CD4-positive, alpha-beta memory T cell (primary cell): ENCODE measurements around the gene GFOD2. TPM values are rescaled to one million over a fixed set of nuclear protein-coding genes. Genes with fewer than 3 reads are reported as not detected.
A peak's percentile ranks its signal among the peaks of the same experiment; 100 is the strongest.

Source experiments
- CTCF ChIA-PET: fragments of 350-600 bp; sonication (Branson Sonifier 250); formaldehyde crosslinking; loops from one replicate; lab custom pipeline; 2021; ENCODE audit warnings: inconsistent platforms; ENCODE audit not compliant: partially characterized antibody; lab: Charles Lee
- POLR2A ChIA-PET: fragments of 350-600 bp; sonication (Branson Sonifier 250); formaldehyde crosslinking; loops from one replicate; lab custom pipeline; 2021; ENCODE audit not compliant: partially characterized antibody; lab: Charles Lee
- DNase-seq, 5 donors: peaks; one replicate each; pipeline versions ENCODE4 v3.0.0 to v3.0.0-alpha.2; 2020 to 2022; ENCODE audit warnings: mixed read lengths in 1 of 5
- H3K27ac ChIP-seq: one replicate; pipeline ENCODE4 v1.7.0; 2013; ENCODE audit warnings: low read depth, low read length
- H3K27me3 ChIP-seq: 2 replicates; pipeline ENCODE4 v1.7.0; 2013; ENCODE audit warnings: mild to moderate bottlenecking, low read length, moderate library complexity; ENCODE audit not compliant: insufficient read depth
- H3K36me3 ChIP-seq: 2 replicates; pipeline ENCODE4 v1.7.0; 2013; ENCODE audit warnings: mild to moderate bottlenecking, low read length, moderate library complexity; ENCODE audit not compliant: insufficient read depth
- H3K4me1 ChIP-seq: 2 replicates; pipeline ENCODE4 v1.7.0; 2013; ENCODE audit warnings: mild to moderate bottlenecking, low read length, moderate library complexity; ENCODE audit not compliant: insufficient read depth
- H3K4me3 ChIP-seq, 2 donors: one replicate each; pipeline ENCODE4 v1.7.0; 2013; ENCODE audit warnings: low read length in 2 of 2, mild to moderate bottlenecking in 1 of 2
- H3K9me3 ChIP-seq, 2 donors: one replicate each; pipeline ENCODE4 v1.7.0; 2013; ENCODE audit warnings: low read length in 2 of 2, control low read depth in 1 of 2; ENCODE audit not compliant: control insufficient read depth in 1 of 2
- H3K27ac Mint-ChIP-seq, 7 donors: one replicate each; pipeline ENCODE4 v1.8.0; 2020 to 2021; ENCODE audit warnings: mixed read lengths in 7 of 7, mild to moderate bottlenecking in 6 of 7, inconsistent platforms in 3 of 7, moderate library complexity in 3 of 7
- H3K27me3 Mint-ChIP-seq, 2 donors: one replicate each; pipeline ENCODE4 v1.8.0; 2020 to 2021; ENCODE audit warnings: mixed read lengths in 2 of 2
- H3K36me3 Mint-ChIP-seq, 2 donors: one replicate each; pipeline ENCODE4 v1.8.0; 2020 to 2021; ENCODE audit warnings: mixed read lengths in 2 of 2, inconsistent platforms in 1 of 2, mild to moderate bottlenecking in 1 of 2
- H3K4me1 Mint-ChIP-seq, 4 donors: one replicate each; pipeline ENCODE4 v1.8.0; 2020 to 2021; ENCODE audit warnings: mixed read lengths in 4 of 4, mild to moderate bottlenecking in 1 of 4
- H3K4me3 Mint-ChIP-seq, 8 donors: one replicate each; pipeline ENCODE4 v1.8.0; 2020 to 2021; ENCODE audit warnings: mixed read lengths in 8 of 8, mild to moderate bottlenecking in 7 of 8, moderate library complexity in 6 of 8, inconsistent platforms in 3 of 8
- H3K9me3 Mint-ChIP-seq, 8 donors: one replicate each; pipeline ENCODE4 v1.8.0; 2020 to 2021; ENCODE audit warnings: mixed read lengths in 8 of 8, mild to moderate bottlenecking in 5 of 8, inconsistent platforms in 3 of 8, moderate library complexity in 1 of 8
- intact Hi-C: fragments of 100-400 bp; cut with micrococcal nuclease; formaldehyde crosslinking; loops from one replicate; pipeline ENCODE4 v1.15.1; 2023
- polyA plus RNA-seq, 2 donors: library from polyadenylated mRNA; unstranded; fragments of 300-500 nt; fragmentation: Illumina TruSeq; gene quantifications; one replicate each; pipeline ENCODE4 v1.2.3, GENCODE V29; 2021
- total RNA-seq, 2 experiments: library from RNA; stranded (reverse); gene quantifications; one replicate each; pipeline ENCODE4 v1.2.3, GENCODE V29; 2021

GFOD2 gene
- total and polyA plus RNA-seq, 4 experiments from 2014 or later, result 10.8 to 19.8 (median 18.6) TPM

GRCh38 chr16:67652578-67653127, 66.5 kb downstream of the GFOD2 start:
- H3K9me3 Mint-ChIP-seq, result peaks cover 0 to 2% (median 0%) of the 10 kb centered on the region in 8 donors
- H3K4me1 ChIP-seq, result no peaks in the 10 kb centered on the region
- H3K4me1 Mint-ChIP-seq, result peaks cover 8 to 23% (median 10%) of the 10 kb centered on the region in 4 donors
- ChIA-PET POLR2A (interaction anchor here (1.1 to 2.5 kb wide), 2 partner anchors 90 to 97 kb away, joined by 3 to 9 read pairs; partner anchors contain the start of gene CTCF), CTCF (interaction anchor here (0.8 to 15.0 kb wide), 3 partner anchors 15 to 164 kb away, joined by 3 to 329 read pairs (median 3); no protein-coding TSS in a partner anchor)
- no peak overlapping the region for H3K4me3 ChIP-seq
- peaks cover 26 to 53% of the 10 kb centered on the region in 2 donors for H3K36me3 Mint-ChIP-seq
- no peaks in the 10 kb centered on the region for H3K9me3 ChIP-seq
- intact Hi-C loops, result no loop called here
- no peak overlapping the region for H3K27ac ChIP-seq
- H3K27me3 ChIP-seq, result no peaks in the 10 kb centered on the region
- H3K27ac Mint-ChIP-seq, result no peak overlapping the region
- no peak overlapping the region for H3K4me3 Mint-ChIP-seq
- no peaks in the 10 kb centered on the region for H3K27me3 Mint-ChIP-seq
- no peak for DNase-seq
- peaks cover 61% of the 10 kb centered on the region for H3K36me3 ChIP-seq

GRCh38 chr16:67651847-67652246, 67.3 kb downstream of the GFOD2 start:
- Mint-ChIP-seq H3K9me3 (peaks cover 0 to 2% (median 0%) of the 10 kb centered on the region in 8 donors), H3K27me3 (no peaks in the 10 kb centered on the region), H3K36me3 (peaks cover 26 to 53% of the 10 kb centered on the region in 2 donors), H3K4me1 (peaks cover 7 to 23% (median 11%) of the 10 kb centered on the region in 4 donors), H3K27ac (peak overlapping the region in 3 of 7 donors; percentile 37 to 80 (median 72)), H3K4me3 (no peak overlapping the region)
- intact Hi-C loops, result no loop called here
- POLR2A ChIA-PET, result interaction anchor here (1.1 to 9.5 kb wide), 3 partner anchors 7 to 106 kb away, joined by 3 to 164 read pairs (median 3); partner anchors contain the start of genes ACD and PARD6A
- no peak overlapping the region for H3K27ac ChIP-seq
- H3K9me3 ChIP-seq, result no peaks in the 10 kb centered on the region
- H3K4me1 ChIP-seq, result peaks cover 6% of the 10 kb centered on the region
- CTCF ChIA-PET, result interaction anchor here (0.8 to 15.0 kb wide), 3 partner anchors 16 to 165 kb away, joined by 3 to 329 read pairs (median 3); no protein-coding TSS in a partner anchor
- peaks cover 60% of the 10 kb centered on the region for H3K36me3 ChIP-seq
- H3K27me3 ChIP-seq, result no peaks in the 10 kb centered on the region
- DNase-seq, result no peak
- H3K4me3 ChIP-seq, result no peak overlapping the region

DNA sequence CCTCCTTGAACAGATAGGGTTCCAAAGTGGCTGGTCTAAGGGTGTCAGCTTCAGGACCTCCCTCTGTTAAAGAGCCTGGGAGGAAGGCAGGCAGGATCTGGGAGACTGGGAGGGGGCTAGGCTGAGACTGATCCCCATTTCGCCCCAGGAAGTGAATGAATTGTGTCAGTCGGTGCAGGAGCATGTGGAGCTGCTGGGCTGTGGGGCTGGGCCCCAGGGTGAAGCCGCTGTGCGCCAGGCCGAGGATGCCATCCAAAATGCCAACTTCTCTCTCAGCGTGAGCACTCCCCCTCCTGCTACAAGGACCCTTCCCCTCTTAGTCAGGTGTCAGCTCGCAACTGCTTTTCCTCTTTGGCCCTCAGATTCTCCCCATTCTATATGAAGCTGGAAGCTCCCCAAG, 68.1 kb downstream of the GFOD2 start:
- Histone ChIP-seq H3K4me3 (no peak overlapping the region), H3K4me1 (peaks cover 14% of the 10 kb centered on the region), H3K9me3 (no peaks in the 10 kb centered on the region), H3K27me3 (no peaks in the 10 kb centered on the region), H3K36me3 (peaks cover 62% of the 10 kb centered on the region), H3K27ac (no peak overlapping the region)
- no peak for DNase-seq
- ChIA-PET CTCF (interaction anchor here (15.0 kb wide), 1 partner anchor 104 kb away, joined by 329 read pairs; no protein-coding TSS in a partner anchor), POLR2A (interaction anchor here (1.6 to 9.5 kb wide), 2 partner anchors 8 to 105 kb away, joined by 3 to 164 read pairs; partner anchors contain the start of genes ACD and PARD6A)
- H3K36me3 Mint-ChIP-seq, result peaks cover 26 to 54% of the 10 kb centered on the region in 2 donors
- H3K27me3 Mint-ChIP-seq, result no peaks in the 10 kb centered on the region
- intact Hi-C loops, result no loop called here
- peak overlapping the region in 4 of 7 donors; percentile 2 to 23 (median 9) for H3K27ac Mint-ChIP-seq
- H3K4me3 Mint-ChIP-seq, result no peak overlapping the region
- H3K9me3 Mint-ChIP-seq, result peaks cover 0 to 2% (median 0%) of the 10 kb centered on the region in 8 donors
- H3K4me1 Mint-ChIP-seq, result peaks cover 7 to 26% (median 16%) of the 10 kb centered on the region in 4 donors

DNA sequence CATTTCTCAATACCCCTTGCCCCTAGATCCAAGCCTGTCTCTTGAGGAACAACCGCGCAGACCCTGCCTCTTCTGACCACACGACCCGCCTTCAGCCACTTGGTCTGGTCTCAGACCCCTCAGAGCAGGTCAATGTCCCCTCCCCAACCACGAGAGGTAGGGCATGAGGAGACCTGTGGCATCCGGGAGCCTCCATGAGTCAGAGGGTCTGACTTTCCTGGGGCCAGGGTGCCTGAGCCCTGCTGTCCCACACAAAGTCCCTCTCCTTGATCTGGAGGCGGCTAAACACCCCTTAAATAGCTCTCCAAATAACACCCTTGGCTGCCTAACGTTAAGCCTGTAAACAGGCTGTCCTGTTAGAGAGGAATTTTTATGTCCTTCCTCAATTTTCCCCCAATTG, 69.1 kb downstream of the GFOD2 start:
- peaks cover 0 to 2% (median 0%) of the 10 kb centered on the region in 8 donors for H3K9me3 Mint-ChIP-seq
- peaks cover 4 to 28% (median 19%) of the 10 kb centered on the region in 4 donors for H3K4me1 Mint-ChIP-seq
- H3K9me3 ChIP-seq, result no peaks in the 10 kb centered on the region
- H3K4me3 ChIP-seq, result no peak overlapping the region
- H3K36me3 ChIP-seq, result peaks cover 55% of the 10 kb centered on the region
- H3K27me3 ChIP-seq, result no peaks in the 10 kb centered on the region
- CTCF ChIA-PET, result interaction anchor here (15.0 kb wide), 1 partner anchor 103 kb away, joined by 329 read pairs; no protein-coding TSS in a partner anchor
- peak overlapping the region in 1 of 8 donors; percentile 23 for H3K4me3 Mint-ChIP-seq
- POLR2A ChIA-PET, result interaction anchor here (9.5 kb wide), 1 partner anchor 9 kb away, joined by 164 read pairs; the partner anchor contains the start of genes ACD and PARD6A
- peaks cover 24% of the 10 kb centered on the region for H3K4me1 ChIP-seq
- H3K36me3 Mint-ChIP-seq, result peaks cover 19 to 46% of the 10 kb centered on the region in 2 donors
- H3K27ac ChIP-seq, result no peak overlapping the region
- peak overlapping the region in 6 of 7 donors; percentile 1 to 86 (median 19) for H3K27ac Mint-ChIP-seq
- intact Hi-C loops, result no loop called here
- DNase-seq, result no peak
- no peaks in the 10 kb centered on the region for H3K27me3 Mint-ChIP-seq

DNA sequence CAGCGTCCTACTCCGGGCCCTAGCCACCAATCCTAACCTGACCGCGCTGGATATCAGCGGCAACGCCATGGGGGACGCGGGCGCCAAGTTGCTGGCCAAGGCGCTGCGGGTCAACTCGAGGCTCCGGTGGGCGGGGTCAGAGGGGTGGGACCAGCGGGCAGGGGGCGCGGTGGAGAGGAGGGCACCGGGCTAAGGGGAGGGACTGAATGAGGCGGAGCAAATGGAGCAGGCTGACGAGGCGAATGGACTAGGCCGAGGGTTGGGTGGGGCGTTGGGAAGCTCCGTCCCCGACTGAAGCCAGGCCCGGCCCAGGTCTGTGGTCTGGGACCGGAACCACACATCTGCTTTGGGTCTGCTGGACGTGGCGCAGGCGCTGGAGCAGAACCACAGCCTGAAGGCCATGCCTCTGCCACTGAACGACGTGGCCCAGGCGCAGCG, 69.6 kb downstream of the GFOD2 start:
- CTCF ChIA-PET, result interaction anchor here (15.0 kb wide), 1 partner anchor 102 kb away, joined by 329 read pairs; no protein-coding TSS in a partner anchor
- H3K4me3 Mint-ChIP-seq, result no peak overlapping the region

DNA sequence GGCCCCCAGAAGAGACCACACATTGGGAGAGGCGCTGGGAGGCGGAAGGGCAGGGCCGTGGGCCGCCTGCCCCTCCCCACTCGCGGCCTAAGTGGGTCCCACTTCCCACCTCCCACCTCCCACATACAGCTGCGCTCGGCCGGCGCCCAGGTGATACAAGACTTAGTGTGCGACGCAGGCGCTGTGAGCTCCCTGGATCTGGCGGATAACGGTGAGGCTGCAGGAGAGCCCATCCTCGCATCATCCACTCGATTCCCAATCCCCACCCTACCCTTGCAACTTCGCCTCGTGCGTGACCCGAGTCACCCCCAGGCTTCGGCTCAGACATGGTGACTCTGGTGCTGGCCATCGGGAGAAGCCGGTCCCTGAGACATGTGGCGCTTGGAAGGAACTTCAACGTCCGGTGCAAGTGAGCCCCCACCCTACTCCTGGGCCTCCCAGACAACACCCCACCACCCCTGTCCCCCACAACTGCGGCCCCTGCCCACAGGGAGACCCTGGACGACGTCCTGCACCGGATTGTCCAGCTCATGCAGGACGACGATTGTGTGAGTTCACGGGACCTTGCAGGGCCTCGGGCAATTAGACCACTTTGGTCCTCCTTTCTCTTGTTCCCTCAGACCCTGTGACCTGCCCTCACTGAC, 70.2 kb downstream of the GFOD2 start:
- Mint-ChIP-seq H3K9me3 (peaks cover 0 to 2% (median 0%) of the 10 kb centered on the region in 8 donors), H3K4me1 (peaks cover 6 to 35% (median 24%) of the 10 kb centered on the region in 4 donors), H3K36me3 (peaks cover 19 to 40% of the 10 kb centered on the region in 2 donors), H3K27ac (peak overlapping the region in 3 of 7 donors; percentile 13 to 61 (median 16)), H3K27me3 (no peaks in the 10 kb centered on the region), H3K4me3 (no peak overlapping the region)
- ChIA-PET CTCF (interaction anchor here (15.0 kb wide), 1 partner anchor 102 kb away, joined by 329 read pairs; no protein-coding TSS in a partner anchor), POLR2A (interaction anchor here (0.6 to 9.5 kb wide), 3 partner anchors 10 to 101 kb away, joined by 3 to 164 read pairs (median 5); partner anchors contain the start of genes ACD and PARD6A)
- H3K4me3 ChIP-seq, result no peak overlapping the region
- DNase-seq, result no peak
- peaks cover 50% of the 10 kb centered on the region for H3K36me3 ChIP-seq
- H3K9me3 ChIP-seq, result no peaks in the 10 kb centered on the region
- no peak overlapping the region for H3K27ac ChIP-seq
- H3K27me3 ChIP-seq, result no peaks in the 10 kb centered on the region
- intact Hi-C loops, result no loop called here
- H3K4me1 ChIP-seq, result peaks cover 31% of the 10 kb centered on the region

More for the DNA sequence above, 69.6 kb downstream of the GFOD2 start:
- no peak overlapping the region for H3K4me3 ChIP-seq
- H3K36me3 ChIP-seq, result peaks cover 51% of the 10 kb centered on the region
- H3K9me3 ChIP-seq, result no peaks in the 10 kb centered on the region
- Mint-ChIP-seq H3K9me3 (peaks cover 0 to 2% (median 0%) of the 10 kb centered on the region in 8 donors), H3K4me1 (peaks cover 4 to 29% (median 20%) of the 10 kb centered on the region in 4 donors), H3K36me3 (peaks cover 19 to 43% of the 10 kb centered on the region in 2 donors), H3K27me3 (no peaks in the 10 kb centered on the region), H3K27ac (peak overlapping the region in 1 of 7 donors; percentile 16)
- no peak for DNase-seq
- intact Hi-C loops, result no loop called here
- no peaks in the 10 kb centered on the region for H3K27me3 ChIP-seq
- H3K4me1 ChIP-seq, result peaks cover 25% of the 10 kb centered on the region
- POLR2A ChIA-PET, result interaction anchor here (1.2 to 9.5 kb wide), 2 partner anchors 9 to 18 kb away, joined by 5 to 164 read pairs; partner anchors contain the start of genes ACD and PARD6A
- no peak overlapping the region for H3K27ac ChIP-seq
